Fibroblast of gingiva (primary cell): ENCODE data around the gene GALNT5.
"Not testable (repeated sequence)": the region's sequence is repeated elsewhere in the genome, so short reads cannot be mapped to it uniquely, and the experiment has no call there.

Experiments
- DNase-seq: peaks from one replicate; pipeline ENCODE4 v3.0.0-alpha.2; 2011; ENCODE audit warnings: low read depth

GALNT5 gene, protein sequence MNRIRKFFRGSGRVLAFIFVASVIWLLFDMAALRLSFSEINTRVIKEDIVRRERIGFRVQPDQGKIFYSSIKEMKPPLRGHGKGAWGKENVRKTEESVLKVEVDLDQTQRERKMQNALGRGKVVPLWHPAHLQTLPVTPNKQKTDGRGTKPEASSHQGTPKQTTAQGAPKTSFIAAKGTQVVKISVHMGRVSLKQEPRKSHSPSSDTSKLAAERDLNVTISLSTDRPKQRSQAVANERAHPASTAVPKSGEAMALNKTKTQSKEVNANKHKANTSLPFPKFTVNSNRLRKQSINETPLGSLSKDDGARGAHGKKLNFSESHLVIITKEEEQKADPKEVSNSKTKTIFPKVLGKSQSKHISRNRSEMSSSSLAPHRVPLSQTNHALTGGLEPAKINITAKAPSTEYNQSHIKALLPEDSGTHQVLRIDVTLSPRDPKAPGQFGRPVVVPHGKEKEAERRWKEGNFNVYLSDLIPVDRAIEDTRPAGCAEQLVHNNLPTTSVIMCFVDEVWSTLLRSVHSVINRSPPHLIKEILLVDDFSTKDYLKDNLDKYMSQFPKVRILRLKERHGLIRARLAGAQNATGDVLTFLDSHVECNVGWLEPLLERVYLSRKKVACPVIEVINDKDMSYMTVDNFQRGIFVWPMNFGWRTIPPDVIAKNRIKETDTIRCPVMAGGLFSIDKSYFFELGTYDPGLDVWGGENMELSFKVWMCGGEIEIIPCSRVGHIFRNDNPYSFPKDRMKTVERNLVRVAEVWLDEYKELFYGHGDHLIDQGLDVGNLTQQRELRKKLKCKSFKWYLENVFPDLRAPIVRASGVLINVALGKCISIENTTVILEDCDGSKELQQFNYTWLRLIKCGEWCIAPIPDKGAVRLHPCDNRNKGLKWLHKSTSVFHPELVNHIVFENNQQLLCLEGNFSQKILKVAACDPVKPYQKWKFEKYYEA

GRCh38 chr2:157257312-157258252 lies at the start of gene GALNT5:
Gene GALNT5, plus strand, starts transcription at chr2:157257705. Its CDS starts 378 bp downstream, at chr2:157258083.
- DNase-seq, result peak; percentile 54

GRCh38 chr2:157216286-157216965 lies 41.1 kb upstream of the GALNT5 start:
- no peak for DNase-seq

DNA sequence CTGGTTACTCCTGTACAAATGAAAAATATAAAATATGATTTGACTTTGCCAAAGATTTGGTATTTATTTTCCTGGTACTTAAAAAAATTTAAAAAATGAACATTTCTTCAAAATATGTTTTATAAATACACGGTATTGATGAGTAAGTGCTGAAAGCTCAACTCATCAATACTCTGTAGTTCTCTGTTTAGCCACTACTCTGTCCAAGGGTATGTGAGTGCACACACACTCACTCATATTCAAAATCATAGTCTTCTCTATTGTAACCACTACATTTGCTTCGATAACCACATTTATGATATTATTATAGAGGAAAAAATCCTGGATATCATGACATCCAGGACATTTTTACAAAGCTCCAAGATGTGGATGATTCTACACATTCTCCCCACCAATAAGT lies 40.1 kb upstream of the GALNT5 start:
- no peak for DNase-seq

- DNase-seq, result no peak
Observed at GRCh38 chr2:157218911-157219310, 38.6 kb upstream of the GALNT5 start.

DNA sequence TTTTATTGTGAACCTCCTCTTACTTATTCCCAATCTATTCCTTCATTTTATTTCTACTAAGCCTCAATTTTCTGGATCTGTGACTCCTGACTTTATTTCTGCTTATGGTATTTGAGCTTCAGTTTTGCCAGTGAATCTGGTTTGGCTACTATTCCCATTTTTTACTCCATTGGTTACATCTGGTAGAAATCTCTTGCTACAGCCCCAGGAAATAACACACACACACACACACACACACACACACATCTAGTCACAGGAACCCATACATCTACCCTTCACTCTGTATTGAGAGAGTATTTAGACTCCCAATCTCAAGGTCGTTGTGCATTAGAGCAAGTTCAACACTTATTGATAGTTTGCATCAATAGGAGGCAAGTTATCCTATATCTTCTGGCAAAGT lies 37.0 kb upstream of the GALNT5 start:
- no peak for DNase-seq

DNA sequence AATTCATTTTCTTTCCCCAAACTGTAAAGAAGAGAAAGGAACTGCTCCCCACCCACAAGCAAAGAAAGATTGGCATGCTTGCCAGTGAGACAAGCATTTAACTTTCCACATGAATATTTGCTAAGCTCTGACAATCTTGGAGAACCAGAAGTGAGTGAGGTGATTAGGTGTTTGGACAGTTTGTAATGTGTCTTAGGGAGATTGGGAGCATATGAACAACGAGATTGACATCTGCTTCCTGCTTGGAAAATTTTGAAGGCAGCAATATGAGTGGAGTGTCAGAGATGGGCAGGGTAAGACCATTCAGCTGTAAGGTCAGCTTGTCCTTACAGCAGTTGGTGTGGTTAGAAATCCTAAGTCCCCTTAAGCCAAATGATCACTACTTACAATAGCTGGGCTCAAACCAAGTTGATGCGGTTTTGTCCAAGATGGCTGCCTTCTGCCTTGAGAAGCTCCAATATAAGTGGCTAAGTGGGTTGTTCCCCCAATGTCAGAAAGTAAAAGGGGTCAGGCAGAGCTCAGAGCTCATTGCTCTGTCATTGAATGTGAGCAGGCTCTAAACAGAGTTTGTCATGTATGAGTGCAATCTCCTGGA lies 36.0 kb upstream of the GALNT5 start:
- no peak for DNase-seq

DNA sequence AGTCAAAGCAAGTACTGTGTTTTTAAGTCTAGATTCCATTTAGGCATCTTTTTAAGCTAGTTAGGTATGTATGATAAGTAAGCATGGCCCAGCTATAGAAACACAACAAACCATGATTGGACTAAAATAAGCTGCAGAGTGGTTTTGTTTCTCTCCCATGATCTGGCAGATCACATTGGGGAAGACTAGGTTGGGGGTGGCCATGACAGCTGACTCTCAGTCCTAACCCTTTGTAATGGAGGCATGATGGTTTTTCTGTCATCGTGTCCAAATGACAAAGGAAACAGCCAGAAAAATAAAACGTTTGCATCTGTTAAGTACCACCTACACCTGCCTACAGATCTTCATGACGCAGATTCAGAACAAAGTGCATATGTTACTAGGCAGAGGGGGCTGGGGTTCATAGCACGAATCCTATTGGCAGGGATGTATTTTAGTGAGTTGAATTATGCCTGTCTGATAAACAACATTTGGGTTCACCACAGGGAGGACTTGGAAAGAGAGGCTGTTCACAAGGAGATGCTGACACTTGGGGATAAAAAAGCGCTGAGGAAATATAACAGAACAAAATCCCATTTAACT lies 33.8 kb upstream of the GALNT5 start:
- no peak for DNase-seq

DNA sequence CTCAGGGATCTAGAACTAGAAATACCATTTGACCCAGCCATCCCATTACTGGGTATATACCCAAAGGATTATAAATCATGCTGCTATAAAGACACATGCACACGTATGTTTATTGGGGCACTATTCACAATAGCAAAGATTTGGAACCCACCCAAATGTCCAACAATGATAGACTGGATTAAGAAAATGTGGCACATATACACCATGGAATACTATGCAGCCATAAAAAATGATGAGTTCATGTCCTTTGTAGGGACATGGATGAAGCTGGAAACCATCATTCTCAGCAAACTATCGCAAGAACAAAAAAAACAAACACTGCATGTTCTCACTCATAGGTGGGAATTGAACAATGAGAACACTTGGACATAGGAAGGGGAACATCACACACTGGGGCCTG lies 33.1 kb upstream of the GALNT5 start:
- not testable (repeated sequence) for DNase-seq

DNA sequence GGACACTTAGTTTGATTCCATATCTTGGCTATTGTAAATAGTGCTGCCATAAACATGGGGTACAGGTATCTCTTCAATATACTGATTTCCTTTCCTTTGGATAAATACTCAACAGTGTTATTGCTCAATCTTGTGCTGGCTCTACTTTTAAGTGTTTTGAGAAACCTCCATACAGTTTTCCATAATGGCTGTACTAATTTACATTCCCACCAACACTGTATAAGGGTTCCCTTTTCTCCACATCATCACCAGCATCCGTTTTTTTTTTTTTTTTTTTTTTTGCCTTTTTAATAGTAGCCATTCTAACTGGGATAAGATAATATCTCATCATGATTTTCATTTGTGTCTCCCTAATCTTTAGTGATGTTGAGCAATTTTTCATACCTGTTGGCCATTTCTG lies 29.9 kb upstream of the GALNT5 start:
- no peak for DNase-seq

- DNase-seq, result no peak
Observed at GRCh38 chr2:157228946-157229345, 28.6 kb upstream of the GALNT5 start.

DNA sequence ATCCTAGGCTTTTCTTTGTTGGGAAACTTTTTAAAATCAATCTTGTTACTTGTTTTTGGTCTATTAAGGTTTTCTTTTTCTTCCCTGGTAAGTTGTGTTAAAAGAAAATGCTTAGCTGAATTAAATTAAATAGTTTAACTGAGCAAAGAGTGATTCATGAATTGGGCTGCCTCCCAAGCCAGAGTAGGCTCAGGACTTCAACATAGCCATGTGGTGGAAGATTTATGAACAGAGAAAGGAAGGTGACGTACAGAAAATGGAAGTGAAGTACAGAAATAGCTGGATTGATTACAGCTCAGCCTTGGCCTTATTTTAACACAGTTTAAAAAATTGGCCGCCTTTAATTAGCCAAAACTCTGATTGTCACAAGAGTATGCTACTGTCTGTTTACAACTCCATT lies 27.9 kb upstream of the GALNT5 start:
- peak; percentile 52 for DNase-seq

DNA sequence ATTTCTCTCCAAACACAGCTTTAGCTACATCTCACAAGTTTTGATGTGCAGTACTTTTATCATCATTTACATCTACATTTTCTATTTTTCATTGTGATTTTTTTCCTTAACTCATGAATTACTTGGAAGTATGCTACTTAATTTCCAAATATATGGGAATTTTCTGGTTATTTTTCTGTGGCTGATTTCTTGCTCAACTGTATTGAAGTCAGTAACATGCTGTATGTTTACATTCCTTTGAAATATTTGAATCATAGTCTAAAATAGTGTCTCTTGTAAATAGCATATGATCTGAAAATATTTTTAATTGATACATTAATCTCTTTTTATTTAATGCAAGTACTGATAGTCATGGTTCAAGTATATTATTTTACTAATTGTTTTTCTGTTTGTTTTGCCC lies 26.0 kb upstream of the GALNT5 start:
- peak; percentile 11 for DNase-seq

DNA sequence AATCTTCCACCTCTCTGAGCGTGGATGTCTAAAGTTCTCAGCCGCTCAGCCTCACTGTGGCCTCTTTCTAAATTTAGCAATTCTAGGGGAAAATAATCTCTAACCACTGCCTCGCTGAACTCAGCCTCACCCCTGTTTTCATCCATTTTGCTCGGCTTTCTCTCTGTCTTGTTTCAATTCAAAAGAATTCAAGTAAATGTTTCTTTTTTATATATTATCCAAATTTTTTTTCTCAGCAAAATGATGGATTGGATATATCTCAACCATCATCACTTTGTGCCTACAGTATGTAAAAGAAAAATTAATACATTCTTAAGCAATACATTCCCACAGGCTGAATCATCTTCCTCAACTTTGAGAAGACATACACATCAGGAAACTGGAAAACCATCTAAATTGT lies 24.0 kb upstream of the GALNT5 start:
- peak; percentile 32 for DNase-seq

DNA sequence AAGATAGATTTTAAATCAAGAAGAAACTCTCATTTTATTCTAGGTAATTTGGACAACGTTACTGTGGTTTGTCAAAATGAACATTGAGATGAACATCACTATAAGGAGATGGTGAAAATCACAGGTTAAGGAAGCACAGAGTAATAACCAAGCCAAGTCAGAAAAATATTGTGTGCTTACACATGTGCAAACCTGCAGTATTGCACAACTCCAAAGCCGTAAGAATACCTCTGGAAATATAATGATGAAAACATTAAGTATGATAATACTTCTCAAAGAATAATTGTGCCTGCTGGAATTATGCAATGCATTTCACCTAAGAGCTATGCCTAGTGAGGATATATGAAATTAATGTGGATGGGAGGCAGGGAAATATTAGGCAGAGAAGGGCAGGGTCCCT lies 21.1 kb upstream of the GALNT5 start:
- no peak for DNase-seq

DNA sequence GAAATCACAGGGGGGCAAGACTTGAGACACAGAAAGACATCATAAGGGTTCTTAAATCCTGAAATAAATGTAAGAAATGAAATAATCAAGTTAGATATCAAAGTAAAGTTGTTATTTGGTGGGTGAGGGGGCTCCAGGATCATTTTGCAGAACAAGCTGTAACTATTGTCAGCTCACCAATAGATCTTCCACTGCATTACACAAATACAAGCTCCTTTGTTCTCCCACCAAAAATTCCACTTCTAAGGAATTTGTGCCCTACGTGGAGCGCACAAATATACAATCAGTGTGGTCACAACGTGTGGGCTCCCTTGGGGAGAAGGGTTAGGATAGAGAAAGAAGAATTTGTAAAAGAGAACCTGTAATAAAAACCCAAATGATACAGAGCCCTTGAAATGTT lies 19.2 kb upstream of the GALNT5 start:
- no peak for DNase-seq

- DNase-seq, result no peak
Observed at GRCh38 chr2:157244691-157245090, 12.8 kb upstream of the GALNT5 start.

GRCh38 chr2:157245144-157245840 lies 12.2 kb upstream of the GALNT5 start:
- DNase-seq, result no peak

- peak; percentile 71 for DNase-seq
Observed at GRCh38 chr2:157245846-157246764, 11.4 kb upstream of the GALNT5 start.
